GM03348 (cell line): ENCODE data around the gene NDUFAF5.
A peak's percentile ranks its signal among the peaks of the same experiment; 100 is the strongest.

Experiments used
- DNase-seq: peaks from one replicate; pipeline ENCODE4 v3.0.0; 2012; ENCODE audit warnings: low spot score

Gene NDUFAF5

GRCh38 chr20:13824459-13824858, 39.6 kb downstream of the NDUFAF5 start:
- no peak for DNase-seq

DNA sequence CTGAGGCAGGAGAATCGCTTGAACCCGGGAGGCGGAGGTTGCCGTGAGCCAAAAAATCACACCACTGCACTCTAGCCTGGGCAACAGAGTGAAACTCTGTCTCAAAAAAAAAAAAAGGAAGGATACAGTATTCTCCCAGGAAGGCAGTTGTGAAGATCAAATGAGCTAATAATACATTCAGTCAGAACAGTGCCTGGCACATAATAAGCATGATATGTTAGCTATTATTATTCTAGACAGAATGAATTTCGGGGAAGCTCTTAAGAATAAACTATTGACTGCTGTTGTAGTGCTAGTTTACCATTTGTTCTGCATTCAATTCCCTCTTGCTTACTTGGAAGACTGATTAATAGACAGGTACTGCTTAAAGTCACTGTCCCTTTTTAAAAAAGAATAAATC, 40.6 kb downstream of the NDUFAF5 start:
- DNase-seq = no peak

- DNase-seq = no peak
Measured at GRCh38 chr20:13831476-13831875, 46.6 kb downstream of the NDUFAF5 start.

DNA sequence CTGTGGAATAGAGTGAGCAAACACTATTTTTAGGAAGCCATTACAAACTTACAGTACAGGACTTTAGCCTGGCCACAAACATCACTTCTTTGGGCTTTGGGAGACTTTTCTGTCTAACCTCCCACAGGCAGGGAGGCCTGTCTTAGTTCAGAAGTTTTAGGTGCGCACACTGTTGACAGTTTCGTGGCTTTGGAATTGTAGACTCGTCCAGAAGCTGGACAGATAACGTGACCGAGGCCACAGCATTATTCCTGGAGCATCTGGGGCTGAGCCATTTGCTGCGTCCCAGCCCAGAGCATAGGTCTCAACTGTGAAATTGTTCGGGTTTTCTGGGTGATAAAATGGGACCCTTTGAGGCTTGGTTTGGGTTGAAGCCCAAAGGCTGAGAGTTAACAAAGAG, 53.8 kb downstream of the NDUFAF5 start:
- DNase-seq = no peak

- peak; percentile 87 for DNase-seq
Measured at GRCh38 chr20:13839421-13840092, 54.7 kb downstream of the NDUFAF5 start.

GRCh38 chr20:13840093-13840465, 55.3 kb downstream of the NDUFAF5 start:
- DNase-seq = no peak

DNA sequence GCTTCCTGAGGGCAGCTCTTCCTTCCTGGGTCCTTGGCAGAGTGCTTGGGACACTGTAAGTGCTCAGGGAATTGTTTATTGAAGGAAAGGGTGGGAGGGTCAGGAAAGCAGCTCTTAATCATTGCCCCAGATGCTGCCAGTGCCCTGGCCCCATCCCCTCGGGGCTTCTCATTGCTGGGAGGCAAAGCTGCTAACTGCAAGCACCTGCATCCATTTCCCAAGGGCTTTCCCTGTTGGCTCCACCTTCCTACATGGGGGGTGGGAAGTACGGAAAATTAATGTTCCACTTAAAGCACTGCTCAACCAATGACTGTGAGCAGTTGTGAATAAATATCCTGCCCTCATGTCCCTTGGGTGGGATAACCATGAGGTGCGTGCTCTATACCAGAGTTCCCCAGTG, 56.4 kb downstream of the NDUFAF5 start:
- no peak for DNase-seq

- DNase-seq = no peak
Measured at GRCh38 chr20:13844296-13844695, 59.5 kb downstream of the NDUFAF5 start.

DNA sequence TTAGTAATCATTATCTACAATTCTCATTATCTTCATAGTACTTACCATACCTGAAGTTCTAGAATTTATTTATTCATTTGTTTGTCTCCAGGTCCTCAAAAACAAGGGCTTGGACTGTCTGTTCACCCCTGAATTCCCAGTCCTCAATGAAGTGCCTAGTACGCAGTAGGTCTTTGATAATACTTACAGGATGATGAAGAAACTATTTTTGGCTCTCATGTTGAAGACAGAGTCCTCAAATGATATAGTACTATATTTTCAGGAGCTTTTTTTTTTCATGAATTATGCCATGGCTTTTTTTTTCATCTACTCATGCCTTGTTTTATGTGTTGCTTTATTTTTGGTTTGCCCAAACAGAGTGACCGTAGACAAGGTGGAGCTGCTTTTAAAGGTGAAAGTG, 66.5 kb downstream of the NDUFAF5 start:
- DNase-seq = no peak

DNA sequence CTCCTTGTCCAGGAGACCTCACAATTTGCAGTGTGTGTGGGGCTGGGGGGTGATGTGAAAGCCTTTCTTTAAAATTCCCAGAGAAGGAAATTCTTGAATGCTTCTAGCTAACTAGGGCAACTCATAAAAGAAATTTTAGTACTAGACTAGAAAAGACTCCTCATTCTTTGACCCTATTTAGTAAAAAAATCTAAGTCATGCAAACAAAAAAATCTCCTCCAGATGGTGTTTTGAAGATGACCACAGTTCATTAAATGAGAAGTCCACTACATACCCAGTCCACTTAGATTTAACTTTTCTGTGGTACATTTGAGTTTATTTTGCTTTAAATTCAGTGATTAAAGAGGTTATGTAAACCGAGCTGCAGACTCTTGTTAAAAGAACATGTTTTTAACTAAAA, 67.5 kb downstream of the NDUFAF5 start:
- peak; percentile 54 for DNase-seq

GRCh38 chr20:13855613-13856012, 70.8 kb downstream of the NDUFAF5 start:
- no peak for DNase-seq

- no peak for DNase-seq
Measured at GRCh38 chr20:13856354-13856753, 71.5 kb downstream of the NDUFAF5 start.

- no peak for DNase-seq
Measured at GRCh38 chr20:13857304-13857703, 72.5 kb downstream of the NDUFAF5 start.

- no peak for DNase-seq
Measured at GRCh38 chr20:13857961-13858360, 73.1 kb downstream of the NDUFAF5 start.

DNA sequence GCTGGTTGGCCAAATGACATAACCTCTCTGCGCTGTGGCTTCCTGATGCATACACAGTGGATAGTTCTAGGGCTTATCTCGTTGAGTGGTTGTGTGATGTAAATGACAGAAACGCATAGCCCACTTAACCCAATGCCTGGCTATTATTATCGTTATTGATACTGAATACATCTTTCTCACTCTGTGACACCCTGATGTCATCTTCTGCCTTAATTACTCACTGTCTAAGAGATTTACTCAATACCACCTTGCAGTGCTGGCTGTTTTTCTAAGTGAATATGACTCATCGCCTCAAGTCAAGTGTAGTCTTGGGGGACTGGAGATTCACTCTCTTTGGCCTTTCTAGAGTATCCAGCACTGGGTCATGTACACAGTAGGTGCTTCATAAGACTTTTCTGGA, 73.6 kb downstream of the NDUFAF5 start:
- no peak for DNase-seq

- DNase-seq = no peak
Measured at GRCh38 chr20:13858871-13859270, 74.0 kb downstream of the NDUFAF5 start.

GRCh38 chr20:13862245-13862644, 77.4 kb downstream of the NDUFAF5 start:
- DNase-seq = no peak

GRCh38 chr20:13863244-13863643, 78.4 kb downstream of the NDUFAF5 start:
- no peak for DNase-seq

DNA sequence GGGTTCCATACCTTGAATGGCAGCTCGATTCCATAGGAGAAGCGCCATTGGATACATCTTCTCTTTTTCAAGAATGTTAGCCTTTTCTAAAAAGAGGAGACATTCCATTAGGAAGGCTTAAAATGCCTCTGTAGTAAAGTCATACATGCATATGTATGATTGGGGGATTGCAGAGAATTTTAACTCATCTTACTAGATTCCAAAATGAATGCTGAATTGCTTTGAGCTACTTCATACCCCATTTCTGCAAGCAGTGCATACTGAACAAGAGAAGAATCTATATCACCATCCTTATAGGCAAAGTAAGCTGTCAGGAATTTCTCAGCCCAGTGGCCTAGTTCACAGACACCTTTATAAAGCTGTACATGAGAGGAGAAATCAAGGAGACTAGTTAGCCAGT, 80.3 kb downstream of the NDUFAF5 start:
- peak; percentile 16 for DNase-seq

DNA sequence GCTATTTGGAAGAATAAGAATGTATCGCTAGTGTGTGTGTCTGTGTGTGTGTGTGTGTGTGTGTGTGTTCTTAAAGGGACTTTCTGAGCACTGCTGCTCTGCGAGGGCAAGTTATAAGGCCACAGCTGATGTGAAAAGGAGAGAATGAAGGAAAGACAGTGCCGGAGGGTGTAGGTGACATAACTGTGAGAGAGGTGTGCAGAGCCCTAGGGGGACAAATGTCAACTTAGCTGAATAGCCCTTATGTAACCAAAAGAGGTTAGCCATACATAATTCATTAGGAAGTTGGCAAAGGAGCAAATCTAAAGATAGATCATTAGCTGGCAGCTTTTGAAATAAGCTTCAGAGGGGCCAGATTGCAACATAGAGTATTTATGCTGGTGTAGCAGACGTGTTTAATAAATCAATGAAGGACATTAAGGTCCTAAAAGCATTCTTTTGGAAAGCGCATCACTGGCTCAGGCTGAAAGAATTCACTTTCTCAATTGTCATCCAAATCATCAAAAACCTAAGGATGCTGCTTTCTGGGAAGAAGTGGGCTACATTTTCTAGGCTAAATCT, 81.0 kb downstream of the NDUFAF5 start:
- peak; percentile 71 for DNase-seq

DNA sequence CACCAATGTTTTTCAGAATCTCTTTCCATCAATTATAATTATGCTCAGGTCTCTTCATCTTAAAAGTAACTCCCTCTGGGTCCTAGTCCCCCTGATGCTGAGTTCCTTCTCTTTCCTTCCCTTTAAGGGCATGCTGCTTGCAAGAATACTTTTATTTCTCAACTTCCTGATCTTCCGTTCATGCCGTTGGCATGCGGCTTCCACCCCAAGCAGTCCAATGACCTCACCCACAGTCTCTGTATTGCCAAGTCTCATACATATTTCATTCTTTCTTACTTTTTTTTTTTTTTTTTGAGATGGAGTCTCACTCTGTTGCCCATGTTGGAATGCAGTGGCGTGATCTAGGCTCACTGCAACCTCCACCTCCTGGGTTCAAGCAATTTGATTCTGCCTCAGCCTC, 83.5 kb downstream of the NDUFAF5 start:
- peak; percentile 87 for DNase-seq

GRCh38 chr20:13870170-13870748, 85.4 kb downstream of the NDUFAF5 start:
- DNase-seq = no peak
